AG09319 (cell line): ENCODE data around the gene RFLNA.

Experiments used
- DNase-seq: peaks from one replicate; pipeline ENCODE4 v3.0.0-alpha.2; 2010; ENCODE audit warnings: low read depth; ENCODE audit errors: extremely low read depth
- TF ChIP-seq, protein P1 (sequence below): IDR thresholded peaks from 2 replicates; pipeline ENCODE4 v1.5.1; 2011; ENCODE audit warnings: low read depth, mild to moderate bottlenecking, inconsistent platforms, low read length, moderate library complexity

RFLNA gene

DNA sequence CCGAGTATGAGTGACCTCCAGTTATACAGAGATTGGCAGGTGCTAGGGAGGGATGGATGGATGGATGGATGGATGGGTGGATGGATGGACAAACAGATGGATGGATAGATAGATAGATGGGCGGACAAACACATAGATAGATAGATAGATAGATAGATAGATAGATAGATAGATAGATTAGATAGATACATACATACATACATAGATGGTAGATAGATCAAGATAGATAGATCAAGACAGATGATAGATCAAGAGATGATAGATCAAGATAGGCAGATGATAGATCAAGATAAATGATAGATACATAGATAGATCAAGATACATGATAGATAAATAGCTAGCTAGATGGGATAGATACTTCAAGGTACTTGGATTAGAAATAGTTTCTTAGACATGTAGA, 18.6 kb upstream of the RFLNA start:
- TF ChIP-seq, protein P1, sequence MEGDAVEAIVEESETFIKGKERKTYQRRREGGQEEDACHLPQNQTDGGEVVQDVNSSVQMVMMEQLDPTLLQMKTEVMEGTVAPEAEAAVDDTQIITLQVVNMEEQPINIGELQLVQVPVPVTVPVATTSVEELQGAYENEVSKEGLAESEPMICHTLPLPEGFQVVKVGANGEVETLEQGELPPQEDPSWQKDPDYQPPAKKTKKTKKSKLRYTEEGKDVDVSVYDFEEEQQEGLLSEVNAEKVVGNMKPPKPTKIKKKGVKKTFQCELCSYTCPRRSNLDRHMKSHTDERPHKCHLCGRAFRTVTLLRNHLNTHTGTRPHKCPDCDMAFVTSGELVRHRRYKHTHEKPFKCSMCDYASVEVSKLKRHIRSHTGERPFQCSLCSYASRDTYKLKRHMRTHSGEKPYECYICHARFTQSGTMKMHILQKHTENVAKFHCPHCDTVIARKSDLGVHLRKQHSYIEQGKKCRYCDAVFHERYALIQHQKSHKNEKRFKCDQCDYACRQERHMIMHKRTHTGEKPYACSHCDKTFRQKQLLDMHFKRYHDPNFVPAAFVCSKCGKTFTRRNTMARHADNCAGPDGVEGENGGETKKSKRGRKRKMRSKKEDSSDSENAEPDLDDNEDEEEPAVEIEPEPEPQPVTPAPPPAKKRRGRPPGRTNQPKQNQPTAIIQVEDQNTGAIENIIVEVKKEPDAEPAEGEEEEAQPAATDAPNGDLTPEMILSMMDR, result no peak

DNA sequence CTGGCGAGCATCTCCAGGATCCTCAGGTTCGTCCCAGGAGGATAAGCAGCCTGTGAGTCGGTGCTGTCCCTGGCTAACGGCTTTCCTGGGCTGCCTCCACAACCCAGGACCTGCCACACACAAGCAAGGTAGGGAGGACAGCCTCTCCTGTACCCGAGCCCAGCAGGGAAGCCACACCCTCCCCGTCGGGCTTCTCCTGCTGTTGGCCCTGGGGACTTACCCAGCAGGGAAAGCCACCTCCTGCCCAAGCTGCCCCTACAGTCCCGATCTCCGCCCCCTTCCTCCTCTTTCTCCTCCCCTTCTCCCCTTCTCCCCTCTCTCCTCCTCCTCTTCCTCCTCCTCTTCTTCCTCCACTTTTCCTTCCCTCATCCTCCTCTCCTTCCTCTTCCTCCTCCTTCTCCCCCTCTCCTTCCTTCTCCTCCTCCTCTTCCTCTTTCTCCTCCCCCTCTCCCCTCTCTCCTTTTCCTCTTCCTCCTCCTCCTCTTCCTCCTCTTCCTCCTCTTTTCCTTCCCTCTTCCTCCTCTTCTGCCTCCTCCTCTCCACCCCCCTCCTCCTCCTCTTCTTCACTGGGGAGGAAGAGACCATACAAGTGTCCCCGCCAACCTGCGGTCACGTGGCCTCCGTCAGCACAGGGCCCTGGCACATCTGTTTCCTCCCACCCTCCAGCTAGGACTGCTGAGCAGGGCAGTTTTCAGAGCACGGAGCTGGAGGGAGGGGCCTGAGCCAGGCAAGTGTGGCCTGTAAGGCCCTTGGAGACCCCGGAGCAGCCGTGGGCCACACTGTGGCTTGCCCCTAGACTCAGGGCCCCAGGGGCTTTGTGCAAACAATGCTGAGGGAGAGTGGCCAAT, 17.3 kb upstream of the RFLNA start:
- TF ChIP-seq, protein P1, result no peak

More for the DNA sequence above, 18.6 kb upstream of the RFLNA start:
- no peak for DNase-seq

GRCh38 chr12:124278389-124279101, 16.3 kb upstream of the RFLNA start:
- DNase-seq, result no peak
- TF ChIP-seq, protein P1, result no peak

More for the DNA sequence above, 17.3 kb upstream of the RFLNA start:
- DNase-seq, result no peak

DNA sequence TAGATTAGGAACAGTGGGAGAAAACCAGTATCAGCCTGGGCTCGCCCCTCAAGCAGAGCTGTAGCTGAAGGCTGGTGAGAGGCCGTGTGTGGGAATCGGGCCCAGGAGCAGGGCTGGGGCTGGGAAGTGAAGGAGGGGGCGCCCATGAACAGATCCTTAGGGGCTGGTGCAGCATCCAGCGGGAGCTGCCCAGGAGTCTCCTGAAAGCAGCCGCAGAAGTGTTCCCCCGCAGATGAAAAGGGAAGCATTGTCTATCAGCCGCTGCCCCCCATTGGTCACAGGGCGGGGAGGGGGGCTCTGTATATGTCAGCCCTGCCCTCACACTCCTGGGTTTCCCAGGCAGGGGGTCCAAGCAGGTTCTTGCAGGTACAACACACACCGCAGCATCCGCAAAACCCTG, 15.6 kb upstream of the RFLNA start:
- DNase-seq, result no peak
- TF ChIP-seq, protein P1, result no peak

DNA sequence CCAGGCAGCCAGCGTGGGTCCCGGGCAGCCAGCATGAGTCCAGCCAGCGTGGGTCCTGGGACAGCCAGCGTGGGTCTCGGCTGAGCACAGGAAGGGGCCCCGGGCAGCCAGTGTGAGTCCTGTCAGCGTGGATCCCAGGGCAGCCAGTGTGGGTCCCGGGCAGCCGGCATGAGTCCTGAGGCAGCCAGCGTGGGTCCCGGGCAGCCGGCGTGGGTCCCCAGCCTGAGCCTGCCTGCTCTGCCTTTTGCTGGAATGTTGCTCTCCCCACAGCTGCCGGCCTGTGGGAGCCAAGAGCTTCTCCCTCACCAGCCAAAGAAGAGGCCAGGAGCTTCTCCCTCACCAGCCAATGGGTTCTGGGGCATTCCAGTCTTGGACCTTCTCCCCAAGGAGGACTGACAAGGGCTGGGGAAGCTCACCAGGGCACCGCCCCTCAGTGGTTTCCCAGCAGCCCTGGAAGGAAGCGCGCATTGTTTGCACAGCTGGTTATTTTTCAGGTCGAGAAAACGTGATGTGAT, 15.0 kb upstream of the RFLNA start:
- DNase-seq, result no peak
- TF ChIP-seq, protein P1, result no peak

GRCh38 chr12:124281309-124281708, 13.6 kb upstream of the RFLNA start:
- TF ChIP-seq, protein P1, result no peak
- DNase-seq, result no peak

DNA sequence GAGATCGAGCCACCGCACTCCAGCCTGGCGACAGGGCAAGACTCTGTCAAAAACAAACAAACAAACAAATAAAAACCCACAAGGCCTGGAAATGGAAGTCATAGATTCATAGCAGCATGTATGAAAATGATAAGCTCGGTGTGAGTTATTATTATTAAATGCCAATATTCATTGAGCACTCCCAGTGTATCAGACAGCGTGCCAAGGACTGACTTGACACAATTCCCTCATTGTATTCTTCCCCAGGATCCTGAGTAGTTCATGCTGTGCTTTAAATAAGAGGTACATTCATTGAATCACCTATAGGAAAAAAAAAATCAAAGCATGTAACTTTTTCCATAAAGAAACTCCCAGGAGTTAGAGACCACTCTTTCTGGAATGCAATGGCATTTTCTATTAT, 12.6 kb upstream of the RFLNA start:
- DNase-seq, result no peak
- TF ChIP-seq, protein P1, result no peak
